Activated B cell treated with CpG ODN at 0.5 μM for 24 hours (primary cell): ENCODE data around the gene P2RY6. TPM values are rescaled to one million over a fixed set of nuclear protein-coding genes. Genes with fewer than 3 reads are reported as not detected.

Experiments used
- ATAC-seq: fragments of 200-7000 bp; cut with Tn5 transposase; one replicate; pipeline ENCODE4 v1.10.0; 2021; ENCODE audit warnings: low read depth, mild to moderate bottlenecking, moderate library complexity
- CTCF ChIA-PET: fragments of 350-600 bp; sonication (Branson Sonifier 250); formaldehyde crosslinking; loops from one replicate; lab custom pipeline; 2021; ENCODE audit warnings: antibody characterized with exemption; lab: Charles Lee
- POLR2A ChIA-PET: fragments of 350-600 bp; sonication (Branson Sonifier 250); formaldehyde crosslinking; loops from one replicate; lab custom pipeline; 2021; ENCODE audit warnings: antibody characterized with exemption; lab: Charles Lee
- DNase-seq: peaks from one replicate; pipeline ENCODE4 v3.0.0; 2022
- H3K27ac Mint-ChIP-seq: one replicate; pipeline ENCODE4 v1.8.0; 2020; ENCODE audit warnings: mixed read lengths
- H3K27me3 Mint-ChIP-seq: one replicate; pipeline ENCODE4 v1.8.0; 2021; ENCODE audit warnings: mixed read lengths
- H3K36me3 Mint-ChIP-seq: one replicate; pipeline ENCODE4 v1.8.0; 2021; ENCODE audit warnings: low read depth, mixed read lengths
- H3K4me1 Mint-ChIP-seq: one replicate; pipeline ENCODE4 v1.8.0; 2021; ENCODE audit warnings: mixed read lengths
- H3K4me3 Mint-ChIP-seq: one replicate; pipeline ENCODE4 v1.8.0; 2020; ENCODE audit warnings: mild to moderate bottlenecking, mixed read lengths
- H3K9me3 Mint-ChIP-seq: one replicate; pipeline ENCODE4 v1.8.0; 2020; ENCODE audit warnings: mixed read lengths
- CTCF ChIP-seq: fragments of 200-600 bp; IDR thresholded peaks from one replicate; pipeline ENCODE4 v1.8.0; 2022; ENCODE audit warnings: antibody characterized with exemption, mild to moderate bottlenecking
- intact Hi-C: fragments of 100-400 bp; cut with micrococcal nuclease; formaldehyde crosslinking; loops from one replicate; pipeline ENCODE4 v1.15.1; 2024
- total RNA-seq: library from RNA; stranded (reverse); gene quantifications from 2 replicates; pipeline ENCODE4 v1.2.3, GENCODE V29; 2022

The P2RY6 gene
- total RNA-seq, 1 donor from 2014 or later: 0.22 TPM

- H3K9me3 Mint-ChIP-seq: no peaks in the 10 kb centered on the region
- no peaks in the 10 kb centered on the region for H3K27me3 Mint-ChIP-seq
- no peak for DNase-seq
- ATAC-seq: no peak
- H3K4me1 Mint-ChIP-seq: no peaks in the 10 kb centered on the region
- no peaks in the 10 kb centered on the region for H3K36me3 Mint-ChIP-seq
- H3K4me3 Mint-ChIP-seq: no peak overlapping the region
- TF ChIP-seq CTCF: no peak
- POLR2A ChIA-PET: interaction anchor here (0.6 kb wide), 1 partner anchor 1115 kb away, joined by 6 read pairs; no protein-coding TSS in a partner anchor
- no peak overlapping the region for H3K27ac Mint-ChIP-seq
- intact Hi-C loops: loop anchor here (5.0 kb wide), 2 partner anchors 151 to 866 kb away; no protein-coding TSS in a partner anchor
- CTCF ChIA-PET: interaction anchor here (0.9 to 5.5 kb wide), 5 partner anchors 21 to 323 kb away, joined by 3 to 63 read pairs (median 4); partner anchors contain the start of gene ARHGEF17
Measured at GRCh38 chr11:73337846-73338245, 65.7 kb downstream of the P2RY6 start.

DNA sequence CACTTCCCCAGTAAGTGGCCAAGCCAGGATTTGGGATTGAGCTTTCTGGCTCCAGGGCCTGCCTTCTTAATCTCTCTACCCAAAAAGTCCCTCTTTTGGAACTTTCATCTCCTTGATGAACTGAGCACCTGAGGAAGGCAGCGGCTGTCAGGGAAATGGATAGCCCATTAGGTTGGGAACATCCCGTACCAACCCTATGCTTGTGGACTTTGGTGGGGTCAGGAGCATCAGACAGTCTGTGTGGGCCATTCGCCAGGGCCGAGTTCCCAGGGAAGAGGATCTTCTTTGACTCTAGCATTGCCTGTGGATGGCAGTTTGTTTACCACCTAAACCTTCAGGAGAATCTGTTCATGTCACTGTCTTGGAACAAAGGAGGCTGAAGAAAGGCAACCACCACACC, 66.1 kb downstream of the P2RY6 start:
- intact Hi-C loops: loop anchor here (5.0 kb wide), 2 partner anchors 151 to 866 kb away; no protein-coding TSS in a partner anchor
- ChIA-PET CTCF (interaction anchor here (1.6 to 5.5 kb wide), 2 partner anchors 20 to 31 kb away, joined by 4 to 63 read pairs; partner anchors contain the start of gene ARHGEF17), POLR2A (no interaction called here)
- Mint-ChIP-seq H3K27me3 (no peaks in the 10 kb centered on the region), H3K9me3 (no peaks in the 10 kb centered on the region), H3K4me1 (no peaks in the 10 kb centered on the region), H3K4me3 (no peak overlapping the region), H3K27ac (no peak overlapping the region), H3K36me3 (no peaks in the 10 kb centered on the region)
- DNase-seq (no peak), ATAC-seq (no peak)
- no peak for TF ChIP-seq CTCF

- no peak for ATAC-seq
- H3K9me3 Mint-ChIP-seq: no peaks in the 10 kb centered on the region
- H3K36me3 Mint-ChIP-seq: no peaks in the 10 kb centered on the region
- no peaks in the 10 kb centered on the region for H3K4me1 Mint-ChIP-seq
- TF ChIP-seq CTCF: no peak
- no peak overlapping the region for H3K27ac Mint-ChIP-seq
- H3K4me3 Mint-ChIP-seq: no peak overlapping the region
- H3K27me3 Mint-ChIP-seq: peaks cover 2% of the 10 kb centered on the region
- intact Hi-C loops: no loop called here
- DNase-seq: no peak
- ChIA-PET POLR2A (no interaction called here), CTCF (no interaction called here)
Measured at GRCh38 chr11:73340164-73340563, 68.0 kb downstream of the P2RY6 start.

GRCh38 chr11:73342633-73343032, 70.5 kb downstream of the P2RY6 start:
- TF ChIP-seq CTCF: no peak
- no peaks in the 10 kb centered on the region for H3K36me3 Mint-ChIP-seq
- H3K27ac Mint-ChIP-seq: no peak overlapping the region
- no peaks in the 10 kb centered on the region for H3K9me3 Mint-ChIP-seq
- DNase-seq (no peak), ATAC-seq (no peak)
- H3K4me1 Mint-ChIP-seq: no peaks in the 10 kb centered on the region
- POLR2A ChIA-PET: no interaction called here
- CTCF ChIA-PET: no interaction called here
- no peak overlapping the region for H3K4me3 Mint-ChIP-seq
- intact Hi-C loops: no loop called here
- peaks cover 2% of the 10 kb centered on the region for H3K27me3 Mint-ChIP-seq

- peaks cover 2% of the 10 kb centered on the region for H3K27me3 Mint-ChIP-seq
- no peaks in the 10 kb centered on the region for H3K4me1 Mint-ChIP-seq
- no peak for DNase-seq
- H3K9me3 Mint-ChIP-seq: no peaks in the 10 kb centered on the region
- ChIA-PET POLR2A (no interaction called here), CTCF (no interaction called here)
- H3K27ac Mint-ChIP-seq: no peak overlapping the region
- TF ChIP-seq CTCF: no peak
- no peaks in the 10 kb centered on the region for H3K36me3 Mint-ChIP-seq
- intact Hi-C loops: no loop called here
- no peak overlapping the region for H3K4me3 Mint-ChIP-seq
- no peak for ATAC-seq
Measured at GRCh38 chr11:73343076-73343873, 71.1 kb downstream of the P2RY6 start.
